G401 (cell line): Measurements from ENCODE around the gene EPS8L1. TPM values are rescaled to one million over a fixed set of nuclear protein-coding genes. Genes with fewer than 3 reads are reported as not detected.
"Not testable (repeated sequence)": the region's sequence is repeated elsewhere in the genome, so short reads cannot be mapped to it uniquely, and the experiment has no call there.

Experiments used
- DNase-seq: peaks from one replicate; pipeline ENCODE4 v3.0.0-alpha.2; 2015; ENCODE audit warnings: low spot score
- in situ Hi-C: cut with HindIII; loops from 2 replicates; pipeline ENCODE4 v1.10.0; 2016; ENCODE audit warnings: low sequenced_read_pairs, mixed read lengths
- total RNA-seq: library from RNA; depleted of rRNA; stranded (reverse); fragments of >200 nt; shearing (Covaris generic); gene quantifications from 2 replicates; pipeline ENCODE4 v1.2.3, GENCODE V29; 2014

Gene EPS8L1
- total RNA-seq, 1 experiment from 2014 or later: 9.7 TPM

GRCh38 chr19:55047951-55048350 lies 27.7 kb upstream of the EPS8L1 start:
- no peak for DNase-seq
- in situ Hi-C loops: no loop called here

- DNase-seq: no peak
- in situ Hi-C loops: no loop called here
Measured at GRCh38 chr19:55048446-55048845, 27.2 kb upstream of the EPS8L1 start.

GRCh38 chr19:55050749-55051532 lies 24.7 kb upstream of the EPS8L1 start:
- in situ Hi-C loops: no loop called here
- no peak for DNase-seq

GRCh38 chr19:55053735-55054134 lies 21.9 kb upstream of the EPS8L1 start:
- no peak for DNase-seq
- in situ Hi-C loops: no loop called here

- in situ Hi-C loops: no loop called here
Measured at GRCh38 chr19:55056827-55057226, 18.8 kb upstream of the EPS8L1 start.

GRCh38 chr19:55058781-55059610 lies 16.7 kb upstream of the EPS8L1 start:
- DNase-seq: no peak
- in situ Hi-C loops: no loop called here

More at GRCh38 chr19:55056827-55057226, 18.8 kb upstream of the EPS8L1 start:
- no peak for DNase-seq

GRCh38 chr19:55060287-55060686 lies 15.4 kb upstream of the EPS8L1 start:
- not testable (repeated sequence) for DNase-seq

GRCh38 chr19:55062735-55063491 lies 12.8 kb upstream of the EPS8L1 start, which contains the start of gene RDH13:
TSS of gene RDH13 (minus strand) at chr19:55063148. CDS start at chr19:55063032, 116 bp downstream.
- in situ Hi-C loops: no loop called here
- peak; percentile 96 for DNase-seq

More at GRCh38 chr19:55060287-55060686, 15.4 kb upstream of the EPS8L1 start:
- in situ Hi-C loops: not testable (repeated sequence)

- in situ Hi-C loops: no loop called here
- no peak for DNase-seq
Measured at GRCh38 chr19:55063492-55063843, 12.2 kb upstream of the EPS8L1 start.

- in situ Hi-C loops, DNase-seq: not testable (repeated sequence)
Measured at GRCh38 chr19:55065516-55065915, 10.2 kb upstream of the EPS8L1 start.

GRCh38 chr19:55066107-55066709 lies 9.5 kb upstream of the EPS8L1 start:
- in situ Hi-C loops: no loop called here
- DNase-seq: no peak

GRCh38 chr19:55067869-55068268 lies 7.8 kb upstream of the EPS8L1 start:
- no peak for DNase-seq
- in situ Hi-C loops: no loop called here

GRCh38 chr19:55068950-55069864 lies 6.5 kb upstream of the EPS8L1 start:
- in situ Hi-C loops: no loop called here
- no peak for DNase-seq

GRCh38 chr19:55069865-55070197 lies 5.8 kb upstream of the EPS8L1 start:
- in situ Hi-C loops: no loop called here
- DNase-seq: no peak

GRCh38 chr19:55070466-55071128 lies 5.1 kb upstream of the EPS8L1 start:
- in situ Hi-C loops: no loop called here
- no peak for DNase-seq

- no peak for DNase-seq
- in situ Hi-C loops: no loop called here
Measured at GRCh38 chr19:55071129-55071502, 4.6 kb upstream of the EPS8L1 start.

GRCh38 chr19:55071913-55072312 lies 3.8 kb upstream of the EPS8L1 start:
- in situ Hi-C loops: no loop called here

GRCh38 chr19:55076321-55076720 lies 652 bp downstream of the EPS8L1 start:
- DNase-seq: no peak
- in situ Hi-C loops: no loop called here

More at GRCh38 chr19:55071913-55072312, 3.8 kb upstream of the EPS8L1 start:
- DNase-seq: no peak
